Ishikawa (cell line): Measurements from ENCODE around the gene WNT2.

Experiments
- CEBPB ChIP-seq: IDR thresholded peaks from 2 replicates; pipeline ENCODE4 v1.6.1; 2012
- CREB1 ChIP-seq: IDR thresholded peaks from 2 replicates; pipeline ENCODE4 v1.6.1; 2012; ENCODE audit warnings: low read depth
- EGR1 ChIP-seq: IDR thresholded peaks from 2 replicates; pipeline ENCODE4 v1.6.1; 2012
- EP300 ChIP-seq: IDR thresholded peaks from 2 replicates; pipeline ENCODE4 v1.6.1; 2012; ENCODE audit warnings: borderline replicate concordance
- FOXM1 ChIP-seq: IDR thresholded peaks from 2 replicates; pipeline ENCODE4 v1.6.1; 2012; ENCODE audit warnings: low read depth, borderline replicate concordance
- MAX ChIP-seq: IDR thresholded peaks from 2 replicates; pipeline ENCODE4 v1.6.1; 2012
- NFIC ChIP-seq: IDR thresholded peaks from 2 replicates; pipeline ENCODE4 v1.6.1; 2012
- RAD21 ChIP-seq: IDR thresholded peaks from 2 replicates; pipeline ENCODE4 v1.6.1; 2012; ENCODE audit warnings: low read depth
- REST ChIP-seq: IDR thresholded peaks from 2 replicates; pipeline ENCODE4 v1.6.1; 2012; ENCODE audit warnings: low read depth, mild to moderate bottlenecking
- TAF1 ChIP-seq: IDR thresholded peaks from 2 replicates; pipeline ENCODE4 v1.6.1; 2012; ENCODE audit warnings: low read depth, mild to moderate bottlenecking
- TCF12 ChIP-seq: IDR thresholded peaks from 2 replicates; pipeline ENCODE4 v1.6.1; 2012; ENCODE audit warnings: low read depth
- TEAD4 ChIP-seq: IDR thresholded peaks from 2 replicates; pipeline ENCODE4 v1.6.1; 2012
- USF1 ChIP-seq: IDR thresholded peaks from 2 replicates; pipeline ENCODE4 v1.6.1; 2012
- YY1 ChIP-seq: IDR thresholded peaks from 2 replicates; pipeline ENCODE4 v1.6.1; 2012; ENCODE audit warnings: low read depth
- ZBTB7A ChIP-seq: IDR thresholded peaks from 2 replicates; pipeline ENCODE4 v1.6.1; 2012; ENCODE audit warnings: low read depth

The WNT2 gene

GRCh38 chr7:117312593-117313580, 10.0 kb downstream of the WNT2 start:
- TF ChIP-seq FOXM1: no peak
- no peak for TF ChIP-seq YY1
- TF ChIP-seq NFIC: no peak
- no peak for TF ChIP-seq EP300
- TF ChIP-seq TCF12: no peak
- TF ChIP-seq USF1: no peak
- no peak for TF ChIP-seq TEAD4
- no peak for TF ChIP-seq TAF1
- no peak for TF ChIP-seq RAD21
- no peak for TF ChIP-seq ZBTB7A
- TF ChIP-seq REST: no peak
- TF ChIP-seq EGR1: no peak
- no peak for TF ChIP-seq CEBPB
- TF ChIP-seq MAX: no peak
- no peak for TF ChIP-seq CREB1

GRCh38 chr7:117308891-117309290, 14.0 kb downstream of the WNT2 start:
- TF ChIP-seq REST: no peak
- TF ChIP-seq CREB1: no peak
- no peak for TF ChIP-seq NFIC
- no peak for TF ChIP-seq YY1
- TF ChIP-seq TAF1: no peak
- no peak for TF ChIP-seq FOXM1
- TF ChIP-seq USF1: no peak
- TF ChIP-seq ZBTB7A: no peak
- TF ChIP-seq EGR1: no peak
- no peak for TF ChIP-seq EP300
- no peak for TF ChIP-seq TCF12
- TF ChIP-seq TEAD4: no peak
- no peak for TF ChIP-seq CEBPB
- no peak for TF ChIP-seq RAD21
- TF ChIP-seq MAX: no peak

GRCh38 chr7:117302396-117302795, 20.5 kb downstream of the WNT2 start:
- no peak for TF ChIP-seq TAF1
- no peak for TF ChIP-seq CREB1

GRCh38 chr7:117297606-117298005, 25.3 kb downstream of the WNT2 start:
- no peak for TF ChIP-seq ZBTB7A
- TF ChIP-seq EP300: no peak
- no peak for TF ChIP-seq USF1
- TF ChIP-seq TEAD4: no peak
- no peak for TF ChIP-seq EGR1
- no peak for TF ChIP-seq MAX
- no peak for TF ChIP-seq NFIC
- TF ChIP-seq RAD21: no peak
- TF ChIP-seq FOXM1: no peak
- no peak for TF ChIP-seq TCF12
- TF ChIP-seq YY1: no peak
- TF ChIP-seq REST: no peak
- no peak for TF ChIP-seq CREB1
- TF ChIP-seq CEBPB: no peak
- TF ChIP-seq TAF1: no peak
